ENCODE results near the gene SOX10.

Gene SOX10

DNA sequence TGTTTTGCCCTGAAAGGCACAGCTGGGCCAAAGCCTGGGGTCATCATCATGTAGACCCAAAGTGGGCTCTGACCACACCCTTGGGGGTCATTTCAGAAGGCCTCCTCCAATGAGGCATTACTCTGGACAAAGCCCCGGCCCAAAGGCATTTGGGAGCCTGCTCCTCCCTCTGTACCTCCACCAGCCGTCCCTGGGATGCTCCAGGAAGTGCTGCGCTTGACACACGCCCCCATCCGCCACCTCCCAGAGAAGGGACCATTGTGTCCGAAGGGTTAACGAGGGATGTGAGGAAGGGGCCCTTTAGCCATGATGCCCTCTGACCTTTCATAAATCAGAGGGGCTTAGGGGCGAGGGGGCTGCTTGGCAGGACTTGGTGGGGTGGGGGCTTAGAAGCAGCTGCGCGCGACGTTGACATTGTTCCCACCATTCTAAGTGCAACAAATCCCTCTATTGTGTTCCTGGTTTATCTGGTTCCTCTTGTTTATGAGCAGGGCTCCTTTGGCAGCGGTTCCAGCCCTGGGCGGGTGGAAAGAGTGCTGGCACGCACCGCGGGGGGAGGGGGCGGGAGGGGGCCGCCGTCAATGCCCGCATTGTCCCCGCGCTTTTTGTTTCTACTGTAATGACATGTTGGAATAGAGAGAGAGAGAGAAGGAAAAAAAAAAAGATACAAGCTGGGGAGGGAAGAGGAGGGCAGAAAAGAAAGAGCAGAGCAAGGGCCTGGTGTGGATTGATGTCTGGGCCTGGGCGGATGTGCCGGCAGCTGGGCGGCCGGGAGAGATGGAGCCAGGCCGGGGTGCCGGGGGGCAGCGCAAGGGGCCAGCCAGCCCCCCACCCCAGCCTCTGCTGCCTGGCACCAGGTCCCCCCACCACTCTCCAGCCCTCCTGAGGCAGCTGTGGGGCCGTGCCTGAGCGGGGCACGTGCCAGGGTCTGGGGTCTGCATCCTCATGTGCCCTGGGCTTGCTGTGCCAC lies 32.1 kb upstream of the SOX10 start:
- in situ Hi-C loops (cut with MboI; ENCODE audit: low sequenced_read_pairs), result no loop called here

DNA sequence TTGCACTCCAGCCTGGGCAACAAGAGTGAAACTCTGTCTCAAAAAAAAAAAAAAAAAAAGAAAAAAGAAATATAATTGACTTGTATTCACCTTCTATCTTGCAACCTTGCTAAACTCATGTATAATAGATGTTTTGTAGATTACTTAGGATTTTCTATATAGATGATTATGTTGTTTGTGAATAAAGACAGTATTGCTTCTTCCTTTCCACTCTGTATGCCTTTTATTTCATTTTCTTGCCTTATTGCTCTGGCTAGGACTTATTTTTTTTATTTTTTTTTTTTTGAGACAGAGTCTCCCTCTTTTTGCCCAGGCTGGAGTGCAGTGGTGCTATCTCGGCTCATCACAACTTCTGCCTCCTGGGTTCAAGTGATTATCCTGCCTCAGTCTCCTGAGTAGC lies 29.7 kb upstream of the SOX10 start:
- in situ Hi-C loops (cut with MboI; ENCODE audit: low sequenced_read_pairs), result no loop called here

DNA sequence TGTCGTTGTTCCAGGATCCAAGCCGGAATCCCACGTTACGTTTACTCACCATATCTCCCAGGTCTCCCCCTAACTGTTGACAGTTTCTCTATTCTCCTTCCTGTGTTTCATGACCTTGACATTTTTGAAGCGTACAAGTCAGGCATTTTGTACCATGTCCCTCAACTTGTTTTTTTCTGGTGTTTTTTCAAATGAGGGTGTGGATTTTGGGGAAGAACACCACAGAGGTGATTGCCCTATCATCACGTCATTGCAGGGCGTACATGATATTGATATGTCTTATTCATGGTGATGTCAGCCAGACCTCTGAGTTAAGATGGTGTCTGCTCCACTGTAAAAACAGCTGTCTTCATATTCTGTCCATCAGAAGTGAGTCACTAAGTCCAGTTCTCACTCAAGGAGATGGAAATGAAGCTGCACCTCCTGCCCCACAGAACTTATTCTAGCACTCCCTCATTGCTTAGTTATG lies 28.3 kb upstream of the SOX10 start:
- in situ Hi-C loops (cut with MboI; ENCODE audit: low sequenced_read_pairs), result no loop called here

DNA sequence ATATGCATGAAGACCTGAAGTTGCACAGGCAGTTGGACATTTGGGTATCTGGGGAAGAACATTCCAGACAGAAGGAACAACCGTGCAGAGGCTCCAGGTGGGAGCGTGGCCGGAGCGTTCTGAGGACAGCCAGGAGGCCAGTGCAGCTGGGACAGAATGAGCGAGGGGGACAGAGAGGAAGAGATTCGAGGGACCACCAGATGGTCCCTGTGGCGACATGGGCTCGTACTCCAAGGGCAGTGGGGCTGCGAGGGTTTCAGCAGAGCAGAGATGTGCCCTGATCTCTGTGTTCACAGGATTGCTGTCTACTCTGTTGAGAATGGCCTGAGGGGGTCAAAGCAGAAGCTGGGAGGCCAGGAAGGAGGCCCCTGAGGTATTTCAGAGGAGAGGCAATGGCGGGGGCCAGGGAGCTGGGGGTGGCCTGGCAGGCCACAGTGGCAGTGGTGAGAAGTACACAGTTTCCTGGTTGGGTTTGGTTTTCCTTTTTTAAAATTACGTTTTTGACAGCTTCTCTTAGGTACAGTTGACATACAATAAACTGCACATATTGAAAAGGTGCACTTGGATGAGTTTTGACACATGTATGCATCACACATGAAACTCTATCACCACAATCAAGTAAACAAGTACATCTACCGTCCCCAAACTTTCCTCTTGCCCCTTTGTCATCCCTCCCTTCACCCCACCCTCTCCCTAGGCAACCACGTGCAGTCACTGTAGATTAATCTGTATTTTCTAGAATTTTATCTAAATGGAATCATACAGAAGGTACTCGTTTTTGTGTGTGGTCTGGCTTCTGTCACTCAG lies 24.8 kb upstream of the SOX10 start:
- in situ Hi-C loops (cut with MboI; ENCODE audit: low sequenced_read_pairs), result no loop called here

DNA sequence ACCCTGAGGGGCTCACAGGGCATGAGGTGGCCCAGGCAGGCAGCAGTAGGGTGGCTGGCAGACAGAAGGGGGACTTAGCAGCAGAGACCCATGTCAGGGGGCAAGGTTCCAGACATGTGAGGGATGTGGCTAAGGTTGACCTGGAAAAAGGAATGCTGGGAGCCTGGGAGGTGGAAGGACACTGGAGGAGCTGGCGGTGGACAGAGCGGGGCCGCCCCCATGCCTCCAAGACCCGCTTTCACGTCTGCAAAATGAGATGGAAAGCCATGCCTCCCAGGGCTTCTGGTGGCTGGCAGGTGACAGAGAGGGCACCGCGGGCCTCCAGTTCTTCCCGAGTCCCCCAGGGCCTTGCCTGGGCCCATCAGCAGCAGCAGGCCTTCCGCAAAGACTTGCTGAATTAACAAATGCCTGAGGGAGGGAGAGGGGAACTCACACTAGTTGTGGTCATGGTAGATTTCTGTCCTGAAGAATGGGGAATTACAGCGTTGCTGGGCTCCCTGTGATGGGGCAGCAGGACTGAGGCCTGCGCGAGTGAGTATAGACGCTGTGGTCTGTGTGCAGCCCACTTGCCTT lies 23.1 kb upstream of the SOX10 start:
- in situ Hi-C loops (cut with MboI; ENCODE audit: low sequenced_read_pairs), result no loop called here

DNA sequence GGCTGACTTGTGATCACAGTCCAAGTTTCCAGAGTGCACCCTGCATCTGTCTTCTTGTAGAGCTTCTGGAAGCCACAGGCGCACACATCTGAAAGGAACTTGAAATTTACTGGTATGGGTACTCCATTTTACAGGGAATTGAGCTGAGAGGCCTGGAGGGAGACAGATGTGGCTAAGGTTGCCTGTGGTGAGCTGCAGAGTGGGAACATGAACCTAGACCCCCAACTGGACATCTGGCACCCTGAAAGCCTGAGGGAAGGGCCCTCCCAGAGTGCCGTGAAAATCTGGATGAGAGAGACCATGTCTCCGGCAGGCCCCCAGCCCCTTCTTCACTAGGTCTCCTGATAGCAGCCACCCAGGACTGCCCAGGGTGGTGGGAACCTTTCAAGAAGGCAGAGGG lies 22.6 kb upstream of the SOX10 start:
- in situ Hi-C loops (cut with MboI; ENCODE audit: low sequenced_read_pairs), result no loop called here

DNA sequence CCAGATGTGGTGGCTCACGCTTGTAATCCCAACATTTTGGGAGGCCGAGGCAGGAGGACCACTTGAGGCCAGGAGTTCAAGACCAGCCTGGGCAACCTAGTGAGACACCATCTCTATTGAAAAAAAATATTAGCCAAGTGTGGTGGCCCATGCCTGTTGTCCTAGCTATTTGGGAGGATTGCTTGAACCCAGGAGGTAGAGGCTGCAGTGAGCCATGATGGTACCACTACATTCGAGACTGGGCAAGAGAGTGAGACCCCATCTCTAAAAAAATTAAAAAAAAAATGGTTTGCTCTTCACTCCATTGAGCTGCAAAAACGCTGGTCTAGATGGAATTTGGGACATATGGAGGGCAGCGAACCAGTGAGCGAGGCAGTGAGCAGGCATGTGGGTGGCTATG lies 21.6 kb upstream of the SOX10 start:
- in situ Hi-C loops (cut with MboI; ENCODE audit: low sequenced_read_pairs), result no loop called here

DNA sequence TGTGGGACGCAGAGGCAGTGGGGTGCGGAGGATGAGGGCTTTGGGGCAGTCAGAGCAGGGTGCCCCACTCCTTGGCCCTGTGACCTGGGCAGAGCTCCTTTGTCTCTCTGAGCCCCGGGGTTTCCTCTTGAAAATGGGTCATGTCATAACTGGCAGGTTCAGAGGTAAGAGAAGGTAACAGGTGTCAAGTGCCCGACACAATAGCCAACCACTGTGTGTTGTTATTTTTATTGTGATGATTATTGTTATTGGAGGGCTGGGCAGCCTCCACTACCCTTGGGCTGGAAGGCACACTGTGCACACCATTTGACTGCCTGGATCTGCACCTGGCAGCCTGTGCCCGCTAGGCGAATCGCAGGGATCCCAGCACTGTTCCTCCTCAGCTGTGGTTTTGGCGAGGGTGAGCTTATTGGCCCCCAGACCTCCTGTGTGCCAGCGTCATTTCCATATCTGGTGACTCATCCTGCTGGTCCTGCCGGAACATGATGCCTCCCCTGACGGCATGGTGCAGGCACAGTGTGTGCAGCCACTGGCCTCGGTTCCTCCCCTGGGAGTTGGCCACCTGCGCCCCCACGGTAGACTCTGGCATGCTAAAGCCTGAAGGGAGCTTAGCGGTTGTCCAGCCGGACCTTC lies 15.4 kb upstream of the SOX10 start:
- in situ Hi-C loops (cut with MboI; ENCODE audit: low sequenced_read_pairs), result no loop called here

DNA sequence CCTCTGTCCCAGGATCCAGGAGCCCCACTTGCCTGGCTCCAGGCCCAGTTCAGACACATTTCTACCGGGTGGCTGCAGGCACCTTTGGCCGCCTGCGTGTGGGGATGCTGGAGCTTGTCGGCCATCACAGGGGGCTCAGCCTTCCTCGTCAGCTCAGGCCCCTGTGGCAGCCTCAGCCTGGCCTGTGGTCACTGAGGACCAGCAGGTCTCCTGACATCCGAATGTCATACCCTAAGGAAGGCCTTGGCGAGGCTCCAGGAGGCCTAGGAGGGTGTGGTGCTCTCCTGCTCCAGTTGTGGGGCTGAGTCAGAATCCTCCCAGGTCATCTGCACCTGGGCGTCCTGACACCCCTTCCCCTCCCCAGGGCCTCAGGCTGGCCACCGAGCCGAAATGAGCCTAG lies 14.9 kb upstream of the SOX10 start:
- in situ Hi-C loops (cut with MboI; ENCODE audit: low sequenced_read_pairs), result no loop called here

DNA sequence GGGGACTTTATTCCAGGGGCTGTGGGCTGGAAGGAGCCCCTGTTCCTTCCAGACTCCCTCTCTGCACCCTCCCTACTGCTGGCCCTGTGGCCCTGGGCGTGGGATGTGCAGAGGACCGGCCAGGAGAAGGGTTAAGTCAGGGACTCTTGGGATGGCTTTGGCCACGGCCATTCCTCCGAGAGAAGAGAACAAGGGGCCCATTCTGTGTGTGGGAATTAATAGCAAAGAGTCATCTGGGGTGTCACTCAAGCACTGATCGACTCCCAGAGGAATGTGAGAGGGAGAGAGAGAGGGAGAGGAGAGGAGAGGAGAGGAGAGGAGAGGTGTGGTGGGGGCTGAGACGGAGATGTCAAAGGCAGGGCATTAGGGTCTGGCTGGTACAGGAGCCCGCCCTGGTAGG lies 14.2 kb upstream of the SOX10 start:
- in situ Hi-C loops (cut with MboI; ENCODE audit: low sequenced_read_pairs), result no loop called here

DNA sequence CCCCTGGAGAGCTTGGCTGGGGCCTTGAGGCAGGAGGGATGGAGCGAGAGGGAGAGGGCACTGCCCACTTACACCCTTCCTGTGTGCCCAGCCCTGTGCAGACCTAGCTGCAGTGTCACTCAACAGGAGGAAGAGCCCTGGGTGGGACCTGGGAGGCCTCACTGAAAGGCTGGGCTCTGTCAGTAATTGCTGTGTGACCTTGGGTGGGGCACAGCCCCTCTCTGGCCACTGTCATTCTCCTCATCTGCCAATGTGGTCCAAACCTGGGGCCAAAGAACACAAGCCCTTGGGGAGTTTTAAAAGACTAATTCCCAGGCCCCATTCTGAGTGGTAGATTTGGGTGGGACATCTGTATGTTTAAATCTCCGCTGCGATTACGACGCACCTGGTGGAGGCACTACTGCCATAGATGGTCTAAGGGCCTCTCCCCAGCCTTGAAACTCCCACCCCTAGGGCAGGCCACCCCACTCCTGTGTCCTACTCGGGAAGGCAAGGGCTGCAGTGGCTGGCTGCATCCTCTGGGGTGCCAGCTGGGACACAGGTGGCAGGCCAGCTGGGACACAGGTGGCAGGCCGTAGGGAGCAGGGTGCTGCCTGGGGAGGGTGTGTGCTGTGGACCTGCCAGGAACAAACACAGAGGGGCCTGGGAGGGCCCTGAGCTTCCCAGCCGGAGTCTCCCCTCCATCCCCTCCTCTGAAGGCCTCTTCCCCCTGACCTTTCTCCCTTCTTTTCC lies 12.3 kb upstream of the SOX10 start:
- in situ Hi-C loops (cut with MboI; ENCODE audit: low sequenced_read_pairs), result no loop called here

DNA sequence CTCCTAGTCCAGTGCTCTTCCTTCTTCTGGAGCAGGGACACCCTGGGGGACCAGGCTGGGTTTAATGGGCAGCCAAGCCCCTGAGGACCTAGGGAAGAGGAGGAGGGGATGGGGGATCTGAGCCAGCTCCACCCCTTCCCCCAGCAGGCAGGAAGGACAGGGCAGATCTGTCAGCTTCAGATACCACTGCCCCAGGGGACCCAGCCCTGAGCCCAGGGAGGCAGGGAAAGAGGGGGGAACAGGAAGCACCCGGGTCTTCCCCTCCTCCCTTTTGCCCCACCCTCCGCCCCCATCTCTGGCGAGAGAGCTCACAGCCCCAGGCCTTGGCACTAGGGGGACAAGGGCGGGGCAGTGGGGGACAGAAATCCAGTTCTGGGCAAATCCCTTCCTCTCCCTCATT lies 11.7 kb upstream of the SOX10 start:
- in situ Hi-C loops (cut with MboI; ENCODE audit: low sequenced_read_pairs), result no loop called here

DNA sequence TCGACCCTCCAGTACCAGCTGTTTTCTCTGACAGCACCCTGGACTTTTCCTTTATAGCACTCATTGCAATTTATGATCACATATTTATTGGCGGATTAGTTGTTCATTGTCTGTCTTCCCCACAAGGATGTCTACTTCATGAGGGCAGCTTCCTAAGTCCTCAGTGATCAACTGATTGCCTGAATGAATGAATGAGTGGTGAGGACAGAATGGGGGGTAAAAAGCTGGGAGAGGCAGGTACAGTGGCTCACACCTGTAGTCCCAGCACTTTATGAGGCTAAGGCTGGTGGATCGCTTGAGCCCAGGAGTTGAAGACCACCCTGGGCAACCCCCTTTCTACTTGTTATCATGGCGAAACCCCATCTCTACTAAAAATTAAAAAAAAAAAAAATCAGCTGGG lies 11.1 kb upstream of the SOX10 start:
- in situ Hi-C loops (cut with MboI; ENCODE audit: low sequenced_read_pairs), result no loop called here

DNA sequence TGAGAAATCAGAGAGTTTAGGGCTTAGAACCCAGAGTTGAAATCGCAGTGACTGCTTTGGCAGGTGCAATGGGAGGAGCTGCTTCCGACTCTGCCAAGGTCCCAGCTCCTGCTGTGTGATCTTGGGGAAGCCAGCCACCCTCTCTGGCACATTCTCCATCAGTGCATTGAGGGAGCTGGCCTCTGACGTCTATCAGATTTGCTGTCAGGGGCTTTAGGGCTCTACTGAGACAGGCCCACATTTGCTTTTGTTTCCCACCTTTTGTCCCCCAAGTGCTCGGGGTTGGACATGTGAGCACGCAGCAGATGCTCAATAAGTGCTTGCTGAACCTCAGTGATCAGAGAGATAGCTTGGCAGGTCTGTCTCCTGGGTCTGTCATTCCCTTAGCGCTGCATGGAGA lies 10.6 kb upstream of the SOX10 start:
- in situ Hi-C loops (cut with MboI; ENCODE audit: low sequenced_read_pairs), result no loop called here

DNA sequence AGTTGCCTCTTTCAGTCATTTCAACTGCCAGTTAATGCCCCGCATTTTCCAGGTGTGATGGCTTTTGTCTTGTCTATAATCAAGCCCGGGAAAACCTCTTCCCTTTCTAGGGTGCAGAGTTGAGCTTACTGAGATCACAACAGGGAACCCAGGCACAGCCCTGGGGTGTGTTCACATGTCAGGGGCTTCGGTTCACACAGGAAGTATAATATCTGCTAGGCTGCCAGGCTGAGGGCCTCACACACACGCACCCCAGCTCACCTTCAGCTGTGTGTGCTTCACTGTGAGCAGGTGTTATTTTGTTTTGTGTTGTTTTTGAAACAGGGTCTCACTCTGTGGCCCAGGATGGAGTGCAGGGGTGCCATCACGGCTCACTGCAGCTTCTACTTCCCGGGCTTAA lies 9.7 kb upstream of the SOX10 start:
- in situ Hi-C loops (cut with MboI; ENCODE audit: low sequenced_read_pairs), result no loop called here

DNA sequence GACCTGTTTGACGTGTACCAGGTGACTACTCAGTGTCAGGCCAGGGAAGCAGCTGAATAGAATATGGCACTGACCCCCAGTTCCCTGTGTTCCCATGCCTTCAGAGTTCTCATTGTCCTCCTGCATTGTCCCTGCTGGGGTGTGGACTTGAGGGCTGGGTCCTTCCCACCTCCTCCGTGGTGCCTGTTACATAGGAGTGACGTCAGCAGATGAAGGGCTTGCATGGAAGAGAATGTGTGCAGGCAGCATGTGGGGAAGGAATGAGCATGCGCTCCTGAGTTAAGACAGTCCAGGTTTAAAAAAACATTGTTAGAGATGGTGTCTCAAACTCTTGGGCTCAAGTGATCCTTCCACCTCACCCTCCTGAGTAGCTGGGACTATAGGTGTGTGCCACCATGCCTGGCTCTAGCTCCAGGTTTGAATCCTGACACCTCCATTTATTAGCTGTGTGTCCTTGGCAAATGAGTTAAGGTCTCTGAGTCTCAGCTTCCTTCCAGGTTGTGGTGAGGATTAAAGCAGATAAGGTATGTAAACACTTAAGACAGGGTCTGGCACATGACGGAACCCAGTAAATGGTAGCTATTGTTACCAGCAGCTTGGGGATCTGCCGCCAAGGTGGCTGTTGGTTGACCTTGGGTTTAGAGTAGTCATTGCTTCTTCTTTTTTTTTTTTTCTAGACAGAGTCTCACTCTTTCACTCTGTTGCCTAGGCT lies 7.5 kb upstream of the SOX10 start:
- in situ Hi-C loops (cut with MboI; ENCODE audit: low sequenced_read_pairs), result no loop called here

DNA sequence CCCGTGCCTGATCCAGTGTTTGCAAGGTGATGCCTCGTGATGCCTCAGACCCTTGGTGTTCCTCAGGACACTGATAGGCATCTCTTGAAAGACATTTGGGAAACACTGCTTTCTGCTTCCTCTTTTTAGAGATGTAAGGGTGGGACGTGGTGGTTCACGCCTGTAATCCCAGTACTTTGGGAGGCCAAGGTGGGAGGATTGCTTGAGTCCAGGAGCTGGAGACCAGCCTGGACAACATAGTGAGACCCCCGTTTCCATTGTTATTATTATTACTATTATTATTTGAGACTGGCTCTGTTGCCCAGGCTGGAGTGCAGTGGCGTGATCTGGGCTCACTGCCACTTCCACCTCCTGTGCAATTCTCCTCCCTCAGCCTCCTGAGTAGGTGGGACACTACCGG lies 6.5 kb upstream of the SOX10 start:
- in situ Hi-C loops (cut with MboI; ENCODE audit: low sequenced_read_pairs), result no loop called here

DNA sequence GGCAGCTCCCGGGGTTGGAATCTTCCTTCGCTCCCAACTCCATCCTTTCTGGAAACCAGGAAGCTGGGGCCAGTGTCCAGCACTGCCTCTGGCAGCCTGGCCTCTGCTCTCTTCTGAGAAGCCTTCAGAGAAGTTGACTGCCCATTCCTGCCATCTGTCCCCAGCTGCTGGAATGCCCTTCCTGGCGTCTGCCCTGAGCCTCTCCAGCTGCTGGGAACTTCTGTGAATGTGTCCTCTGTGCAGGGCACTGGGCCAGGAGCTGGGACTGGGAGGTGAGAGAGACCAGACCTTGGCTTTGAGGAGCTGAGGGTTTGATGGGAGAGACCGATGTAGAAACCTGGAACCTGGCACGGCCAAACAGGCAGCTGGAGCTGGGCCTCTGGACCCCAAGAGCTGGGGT lies 5.9 kb upstream of the SOX10 start:
- in situ Hi-C loops (cut with MboI; ENCODE audit: low sequenced_read_pairs), result no loop called here

DNA sequence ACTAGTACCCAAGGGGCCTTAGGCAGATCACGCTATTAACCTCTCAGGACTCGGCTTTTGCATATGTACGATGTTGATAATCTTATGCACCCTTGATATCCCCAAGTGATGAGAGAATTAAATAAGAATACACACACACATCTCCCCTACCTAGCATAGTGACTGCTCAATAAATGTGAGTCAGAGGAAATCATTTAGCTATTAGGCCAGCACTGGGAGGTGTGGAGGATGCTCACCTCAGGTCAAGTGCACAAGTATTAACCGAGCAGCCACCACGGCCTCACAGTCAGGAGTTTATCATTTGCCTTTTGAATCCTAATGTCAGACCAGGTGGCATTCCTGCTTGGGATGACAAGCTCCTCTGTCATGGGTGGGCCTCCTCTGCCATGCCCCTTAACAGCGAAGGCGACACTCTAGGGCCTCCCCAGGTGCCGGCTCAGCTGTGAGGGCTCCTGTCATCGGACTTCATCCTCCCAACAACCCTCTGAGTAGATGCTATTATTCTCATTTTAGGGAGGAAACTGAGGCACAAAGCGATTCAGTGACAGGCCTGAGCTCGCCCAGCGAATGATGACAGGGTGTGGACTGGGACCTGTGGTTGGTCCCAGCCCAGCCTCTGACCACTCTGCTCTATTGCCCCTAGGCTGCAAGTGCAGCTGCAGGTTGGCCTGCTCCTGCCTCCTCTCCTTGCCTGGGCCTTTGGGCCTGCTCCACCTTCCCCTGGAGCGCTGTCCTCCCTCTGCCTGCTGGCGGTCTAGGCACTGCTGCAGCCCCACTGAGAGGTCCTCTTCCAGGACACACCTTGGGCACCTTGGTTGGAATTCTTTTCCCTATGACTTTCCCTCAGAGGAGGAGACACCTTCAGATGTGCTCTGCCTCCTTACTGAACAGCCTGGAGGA lies 5.0 kb upstream of the SOX10 start:
- in situ Hi-C loops (cut with MboI; ENCODE audit: low sequenced_read_pairs), result no loop called here
